D721Med (cell line): ENCODE measurements around the gene PHLDA1.
A peak's percentile ranks its signal among the peaks of the same experiment; 100 is the strongest.

Experiments used
- DNase-seq: peaks from one replicate; pipeline ENCODE4 v3.0.0; 2011; ENCODE audit warnings: low spot score; ENCODE audit not compliant: insufficient read length
- FAIRE-seq: peaks from 2 replicates; lab custom pipeline; 2011; peaks lifted over from hg19 to GRCh38; lab: Jason Lieb, UNC
- CTCF ChIP-seq: IDR thresholded peaks from 2 replicates; pipeline ENCODE4 v1.5.1; 2012; ENCODE audit warnings: mild to moderate bottlenecking, control low read depth; ENCODE audit not compliant: insufficient read depth; ENCODE audit errors: missing control alignments

Gene PHLDA1

DNA sequence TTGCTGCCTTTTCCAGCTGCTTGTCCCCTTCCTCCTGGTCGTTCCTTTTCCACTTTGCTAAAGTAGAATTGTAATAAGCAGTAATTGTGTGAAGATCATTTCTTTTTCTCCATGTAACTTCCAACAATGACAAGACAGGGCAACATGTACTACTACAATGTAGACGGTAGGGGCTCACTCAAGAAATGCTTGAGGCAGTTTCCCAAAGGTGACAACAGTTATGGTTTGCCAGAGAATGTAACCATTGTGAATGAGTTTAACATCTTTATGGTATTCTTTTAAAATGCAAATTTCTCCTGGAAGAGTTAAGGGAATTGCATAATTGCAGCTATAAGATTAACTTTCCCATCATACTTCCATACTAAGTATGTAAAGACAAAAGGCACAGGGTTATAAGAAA, 23.8 kb upstream of the PHLDA1 start:
- no peak for TF ChIP-seq CTCF
- DNase-seq (no peak), FAIRE-seq (no peak)

DNA sequence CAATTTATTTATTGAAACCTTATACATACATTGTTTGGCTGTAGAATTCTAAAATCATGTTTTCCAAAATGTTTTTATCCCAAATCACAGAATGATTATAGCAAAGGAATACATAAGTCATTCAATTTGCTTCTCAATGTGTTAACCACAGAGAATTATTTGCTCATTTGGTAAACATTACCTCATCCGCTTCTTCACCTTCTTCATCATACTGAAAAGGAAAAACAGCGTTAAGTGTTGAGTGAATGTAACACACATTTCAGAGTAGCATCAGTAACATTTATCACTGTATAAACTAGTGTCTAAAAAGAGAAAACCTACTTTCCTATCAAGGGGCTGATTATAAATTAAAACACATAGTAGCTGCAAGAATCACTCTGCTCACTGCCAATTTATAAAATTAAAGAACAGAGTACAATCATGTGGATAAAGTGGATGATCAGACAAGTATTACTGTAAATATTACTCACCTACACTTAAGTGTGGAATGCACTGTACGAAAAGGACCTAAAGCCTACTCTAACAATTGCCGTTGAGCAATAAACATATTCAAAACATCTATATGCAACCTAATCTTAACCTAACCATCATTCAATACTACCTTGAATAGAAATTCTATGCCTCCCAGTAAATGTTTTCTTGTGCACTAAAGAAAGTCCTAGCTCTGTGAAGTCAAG, 18.1 kb upstream of the PHLDA1 start:
- DNase-seq (no peak), FAIRE-seq (peak; percentile 67)
- no peak for TF ChIP-seq CTCF

- FAIRE-seq (no peak), DNase-seq (no peak)
- no peak for TF ChIP-seq CTCF
Observed at GRCh38 chr12:76047742-76048141, 16.2 kb upstream of the PHLDA1 start.

GRCh38 chr12:76047060-76047459, 15.5 kb upstream of the PHLDA1 start:
- TF ChIP-seq CTCF = no peak
- DNase-seq = no peak
- FAIRE-seq = no peak

- DNase-seq (no peak), FAIRE-seq (no peak)
- no peak for TF ChIP-seq CTCF
Observed at GRCh38 chr12:76043377-76043776, 11.8 kb upstream of the PHLDA1 start.

- DNase-seq = no peak
- FAIRE-seq = no peak
- TF ChIP-seq CTCF = no peak
Observed at GRCh38 chr12:76042147-76042546, 10.6 kb upstream of the PHLDA1 start.

DNA sequence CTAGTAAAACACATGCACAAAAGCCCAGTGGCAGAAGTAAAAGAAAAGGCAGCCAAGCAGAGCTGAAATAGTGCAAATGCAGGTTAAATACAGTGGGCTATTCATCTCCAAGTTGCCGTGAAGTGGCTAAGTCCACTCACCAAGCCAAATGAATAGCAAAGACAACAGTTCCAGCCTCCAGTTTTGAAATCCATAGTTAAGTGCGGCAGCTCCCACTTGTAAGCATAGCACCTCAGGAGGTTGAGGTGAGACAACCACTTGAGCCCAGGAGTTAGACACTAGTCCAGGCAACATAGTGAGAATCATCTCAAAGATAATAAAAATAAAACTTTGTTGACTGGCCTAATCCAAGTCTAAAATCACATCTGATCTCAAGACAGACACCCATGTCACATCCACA, 9.8 kb upstream of the PHLDA1 start:
- DNase-seq = no peak
- FAIRE-seq = no peak
- TF ChIP-seq CTCF = no peak
